Muscle layer of colon (tissue), 2 donors: ENCODE measurements around the gene XK.
A peak's percentile ranks its signal among the peaks of the same experiment; 100 is the strongest.
"Not testable (repeated sequence)": the region's sequence is repeated elsewhere in the genome, so short reads cannot be mapped to it uniquely, and the experiment has no call there.

Experiments
- H3K27ac ChIP-seq: one replicate; pipeline ENCODE4 v1.7.0; 2013; ENCODE audit warnings: low read depth, mild to moderate bottlenecking, low read length, moderate library complexity
- H3K27me3 ChIP-seq, 2 donors: one replicate each; pipeline ENCODE4 v1.7.0; 2013; ENCODE audit warnings: low read length in 2 of 2, mild to moderate bottlenecking in 2 of 2; ENCODE audit not compliant: insufficient read depth in 2 of 2, control insufficient read depth in 1 of 2
- H3K36me3 ChIP-seq: one replicate; pipeline ENCODE4 v1.7.0; 2013; ENCODE audit warnings: mild to moderate bottlenecking, low read length; ENCODE audit not compliant: insufficient read depth
- H3K4me1 ChIP-seq: one replicate; pipeline ENCODE4 v1.7.0; 2013; ENCODE audit warnings: mild to moderate bottlenecking, low read length; ENCODE audit not compliant: insufficient read depth
- H3K4me3 ChIP-seq, 2 donors: one replicate each; pipeline ENCODE4 v1.7.0; 2013; ENCODE audit warnings: low read length in 2 of 2, low read depth in 1 of 2, mild to moderate bottlenecking in 1 of 2, moderate library complexity in 1 of 2
- H3K9ac ChIP-seq: one replicate; pipeline ENCODE4 v1.7.0; 2013; ENCODE audit warnings: low read length
- H3K9me3 ChIP-seq: one replicate; pipeline ENCODE4 v1.7.0; 2013; ENCODE audit warnings: mild to moderate bottlenecking, low read length
- donor health status: abdominal sarcoma.
- donor health status: Adenocarcinoma of cecum.

The XK gene

GRCh38 chrX:37685381-37686359, at the start of gene XK:
XK (plus strand) TSS chrX:37685791; CDS start chrX:37685962, 171 bp downstream.
- H3K9me3 ChIP-seq, result no peaks in the 10 kb centered on the region
- peak within 1 kb of the TSS; percentile 37 to 59 for H3K4me3 ChIP-seq
- H3K4me1 ChIP-seq, result no peaks in the 10 kb centered on the region
- no peak within 1 kb of the TSS for H3K9ac ChIP-seq
- peaks cover 0 to 7% of the 10 kb centered on the region in 2 donors for H3K27me3 ChIP-seq
- H3K27ac ChIP-seq, result peak within 1 kb of the TSS; percentile 75
- H3K36me3 ChIP-seq, result no peaks in the 10 kb centered on the region

GRCh38 chrX:37638047-37638446, 47.5 kb upstream of the XK start:
- Histone ChIP-seq H3K9me3 (no peaks in the 10 kb centered on the region), H3K27me3 (peaks cover 0 to 6% of the 10 kb centered on the region in 2 donors), H3K36me3 (no peaks in the 10 kb centered on the region), H3K9ac (no peak overlapping the region), H3K4me3 (no peak overlapping the region), H3K4me1 (no peaks in the 10 kb centered on the region), H3K27ac (no peak overlapping the region)

- Histone ChIP-seq H3K4me3 (no peak overlapping the region), H3K27me3 (peaks cover 0 to 6% of the 10 kb centered on the region in 2 donors), H3K4me1 (no peaks in the 10 kb centered on the region), H3K9me3 (no peaks in the 10 kb centered on the region), H3K9ac (no peak overlapping the region), H3K27ac (no peak overlapping the region), H3K36me3 (no peaks in the 10 kb centered on the region)
Measured at GRCh38 chrX:37640142-37640541, 45.4 kb upstream of the XK start.

- H3K27ac ChIP-seq, result no peak overlapping the region
- no peaks in the 10 kb centered on the region for H3K4me1 ChIP-seq
- no peaks in the 10 kb centered on the region for H3K9me3 ChIP-seq
- no peaks in the 10 kb centered on the region for H3K27me3 ChIP-seq
- H3K36me3 ChIP-seq, result no peaks in the 10 kb centered on the region
- H3K9ac ChIP-seq, result no peak overlapping the region
- no peak overlapping the region for H3K4me3 ChIP-seq
Measured at GRCh38 chrX:37641859-37642258, 43.7 kb upstream of the XK start.

- Histone ChIP-seq H3K36me3 (no peaks in the 10 kb centered on the region), H3K27me3 (no peaks in the 10 kb centered on the region), H3K4me3 (no peak overlapping the region), H3K27ac (no peak overlapping the region), H3K4me1 (no peaks in the 10 kb centered on the region), H3K9me3 (no peaks in the 10 kb centered on the region), H3K9ac (no peak overlapping the region)
Measured at GRCh38 chrX:37644381-37645305, 40.9 kb upstream of the XK start.

- Histone ChIP-seq H3K27ac (no peak overlapping the region), H3K36me3 (no peaks in the 10 kb centered on the region), H3K27me3 (no peaks in the 10 kb centered on the region), H3K9ac (no peak overlapping the region), H3K4me1 (no peaks in the 10 kb centered on the region), H3K4me3 (no peak overlapping the region), H3K9me3 (no peaks in the 10 kb centered on the region)
Measured at GRCh38 chrX:37646254-37646653, 39.3 kb upstream of the XK start.

GRCh38 chrX:37650879-37651278, 34.7 kb upstream of the XK start:
- not testable (repeated sequence) for H3K4me1 ChIP-seq, H3K27me3 ChIP-seq, H3K9ac ChIP-seq, H3K36me3 ChIP-seq, H3K27ac ChIP-seq, H3K9me3 ChIP-seq, H3K4me3 ChIP-seq

GRCh38 chrX:37651921-37652452, 33.6 kb upstream of the XK start:
- Histone ChIP-seq H3K27me3 (peaks cover 0 to 3% of the 10 kb centered on the region in 2 donors), H3K4me3 (no peak overlapping the region), H3K27ac (no peak overlapping the region), H3K9ac (no peak overlapping the region), H3K9me3 (no peaks in the 10 kb centered on the region), H3K36me3 (no peaks in the 10 kb centered on the region), H3K4me1 (no peaks in the 10 kb centered on the region)

GRCh38 chrX:37652589-37653231, 32.9 kb upstream of the XK start:
- Histone ChIP-seq H3K4me1 (no peaks in the 10 kb centered on the region), H3K27ac (no peak overlapping the region), H3K27me3 (peaks cover 0 to 3% of the 10 kb centered on the region in 2 donors), H3K9ac (no peak overlapping the region), H3K4me3 (no peak overlapping the region), H3K9me3 (no peaks in the 10 kb centered on the region), H3K36me3 (no peaks in the 10 kb centered on the region)

- Histone ChIP-seq H3K9ac (no peak overlapping the region), H3K4me3 (no peak overlapping the region), H3K27me3 (peaks cover 0 to 3% of the 10 kb centered on the region in 2 donors), H3K4me1 (no peaks in the 10 kb centered on the region), H3K36me3 (no peaks in the 10 kb centered on the region), H3K27ac (no peak overlapping the region), H3K9me3 (no peaks in the 10 kb centered on the region)
Measured at GRCh38 chrX:37653397-37654085, 32.0 kb upstream of the XK start.
